IPS-18c (cell line): ENCODE measurements around the gene THAP10.

ENCODE experiments used
- H3K4me3 ChIP-seq: 2 replicates; pipeline ENCODE4 v1.7.0; 2013; ENCODE audit warnings: low read depth, mild to moderate bottlenecking, low read length, moderate library complexity; ENCODE audit not compliant: insufficient read depth
- H3K9me3 ChIP-seq: one replicate; pipeline ENCODE4 v1.6.1; 2013; ENCODE audit warnings: mild to moderate bottlenecking, low read length, moderate library complexity; ENCODE audit not compliant: control insufficient read depth, insufficient read depth

The THAP10 gene

GRCh38 chr15:70833861-70834765, 58.1 kb downstream of the THAP10 start:
- Histone ChIP-seq H3K4me3 (no peak overlapping the region), H3K9me3 (no peaks in the 10 kb centered on the region)

GRCh38 chr15:70833422-70833821, 58.8 kb downstream of the THAP10 start:
- H3K4me3 ChIP-seq: no peak overlapping the region

GRCh38 chr15:70832176-70832575, 60.1 kb downstream of the THAP10 start:
- Histone ChIP-seq H3K9me3 (no peaks in the 10 kb centered on the region), H3K4me3 (no peak overlapping the region)

More at GRCh38 chr15:70833422-70833821, 58.8 kb downstream of the THAP10 start:
- no peaks in the 10 kb centered on the region for H3K9me3 ChIP-seq
